Eye (tissue), 1 donor: ENCODE measurements around the gene SKIC2.
"Not testable (repeated sequence)": the region's sequence is repeated elsewhere in the genome, so short reads cannot be mapped to it uniquely, and the experiment has no call there.

Experiments
- DNase-seq: peaks from one replicate; pipeline ENCODE4 v3.0.0-alpha.2; 2015

SKIC2 gene

GRCh38 chr6:31969712-31970603, 11.0 kb downstream of the SKIC2 start:
- DNase-seq = no peak

GRCh38 chr6:31970604-31971271, 11.8 kb downstream of the SKIC2 start:
- no peak for DNase-seq

GRCh38 chr6:31971279-31971992, 12.5 kb downstream of the SKIC2 start:
- DNase-seq = no peak

GRCh38 chr6:31971993-31972708, 13.2 kb downstream of the SKIC2 start, which contains the start of gene DXO:
TSS of gene DXO (minus strand) at chr6:31972138. CDS start at chr6:31971675, 463 bp downstream.
- peak; percentile 99 for DNase-seq

GRCh38 chr6:31972709-31973350, 13.9 kb downstream of the SKIC2 start:
- peak; percentile 33 for DNase-seq

GRCh38 chr6:31976065-31976464, 17.1 kb downstream of the SKIC2 start:
- DNase-seq = not testable (repeated sequence)

- DNase-seq = no peak
These were observed 18.9 kb downstream of the SKIC2 start for GRCh38 chr6:31977816-31978431.

GRCh38 chr6:31978831-31979230, 19.9 kb downstream of the SKIC2 start:
- DNase-seq = no peak

- no peak for DNase-seq
These were observed 20.4 kb downstream of the SKIC2 start for GRCh38 chr6:31979238-31979898.

- DNase-seq = not testable (repeated sequence)
These were observed 21.4 kb downstream of the SKIC2 start for GRCh38 chr6:31980195-31980876.

- DNase-seq = not testable (repeated sequence)
These were observed 22.0 kb downstream of the SKIC2 start for GRCh38 chr6:31980998-31981397.

GRCh38 chr6:31981744-31982143, 22.8 kb downstream of the SKIC2 start, which contains the start of gene C4A:
TSS of gene C4A (plus strand) at chr6:31982057. CDS start at chr6:31982108, 51 bp downstream.
- DNase-seq = not testable (repeated sequence)

GRCh38 chr6:31989363-31989762, 30.4 kb downstream of the SKIC2 start:
- not testable (repeated sequence) for DNase-seq

GRCh38 chr6:31994421-31994820, 35.4 kb downstream of the SKIC2 start:
- DNase-seq = not testable (repeated sequence)

GRCh38 chr6:31996385-31996784, 37.4 kb downstream of the SKIC2 start:
- not testable (repeated sequence) for DNase-seq

- not testable (repeated sequence) for DNase-seq
These were observed 43.7 kb downstream of the SKIC2 start for GRCh38 chr6:32002546-32003268.

GRCh38 chr6:32003301-32003700, 44.3 kb downstream of the SKIC2 start:
- not testable (repeated sequence) for DNase-seq

- DNase-seq = not testable (repeated sequence)
These were observed 45.4 kb downstream of the SKIC2 start for GRCh38 chr6:32004393-32004792.

GRCh38 chr6:32004864-32005537, 46.0 kb downstream of the SKIC2 start:
- not testable (repeated sequence) for DNase-seq
